Neuronal stem cell (in vitro differentiated cells): ENCODE data around the gene SLC26A8.

ENCODE experiments used
- DNase-seq: peaks from one replicate; pipeline ENCODE4 v3.0.0-alpha.2; 2013; ENCODE audit warnings: low spot score
- H2AFZ ChIP-seq: one replicate; pipeline ENCODE4 v1.6.1; 2013; ENCODE audit warnings: mild to moderate bottlenecking, low read length, inconsistent platforms
- H2AK5ac ChIP-seq: 2 replicates; pipeline ENCODE4 v1.6.1; 2013; ENCODE audit warnings: low read depth, mild to moderate bottlenecking, inconsistent platforms, low read length, moderate library complexity, mixed read lengths
- H2BK120ac ChIP-seq: 2 replicates; pipeline ENCODE4 v1.6.1; 2013; ENCODE audit warnings: low read depth, mild to moderate bottlenecking, inconsistent platforms, low read length, moderate library complexity, mixed read lengths
- H2BK12ac ChIP-seq: one replicate; pipeline ENCODE4 v1.6.1; 2013; ENCODE audit warnings: low read length, inconsistent platforms
- H2BK15ac ChIP-seq: 2 replicates; pipeline ENCODE4 v1.6.1; 2013; ENCODE audit warnings: mild to moderate bottlenecking, low read length, inconsistent platforms, mixed read lengths
- H2BK5ac ChIP-seq: one replicate; pipeline ENCODE4 v1.6.1; 2013; ENCODE audit warnings: inconsistent platforms, mild to moderate bottlenecking, low read length, moderate library complexity
- H3K14ac ChIP-seq: one replicate; pipeline ENCODE4 v1.6.1; 2013; ENCODE audit warnings: low read length, inconsistent platforms
- H3K18ac ChIP-seq: 2 replicates; pipeline ENCODE4 v1.6.1; 2013; ENCODE audit warnings: low read length, inconsistent platforms
- H3K23ac ChIP-seq: 2 replicates; pipeline ENCODE4 v1.6.1; 2013; ENCODE audit warnings: low read depth, mild to moderate bottlenecking, mixed read lengths, low read length, inconsistent platforms; ENCODE audit not compliant: poor library complexity
- H3K27ac ChIP-seq: replicated peaks from 3 replicates; pipeline ENCODE4 v1.5.1; 2013; ENCODE audit warnings: low read length, inconsistent platforms
- H3K27me3 ChIP-seq, 3 experiments: 2 replicates each; pipeline ENCODE4 v1.6.1; 2013; ENCODE audit warnings: low read length in 3 of 3, mild to moderate bottlenecking in 2 of 3, inconsistent platforms in 1 of 3, low read depth in 1 of 3, mixed read lengths in 1 of 3, moderate library complexity in 1 of 3; ENCODE audit not compliant: control insufficient read depth in 3 of 3, insufficient read depth in 3 of 3
- H3K36me3 ChIP-seq, 2 donors: replicated peaks in 1 of 2; 2 replicates each; pipeline ENCODE4 v1.6.1; 2013; ENCODE audit warnings: low read length in 2 of 2; ENCODE audit not compliant: control insufficient read depth in 2 of 2, insufficient read depth in 2 of 2
- H3K4ac ChIP-seq: 2 replicates; pipeline ENCODE4 v1.6.1; 2013; ENCODE audit warnings: inconsistent platforms, mild to moderate bottlenecking, low read length, moderate library complexity
- H3K4me1 ChIP-seq, 2 donors: 1 replicate in 1 of 2; 2 replicates in 1 of 2; pipeline ENCODE4 v1.6.1; 2013; ENCODE audit warnings: low read length in 2 of 2, low read depth in 1 of 2; ENCODE audit not compliant: control insufficient read depth in 2 of 2, insufficient read depth in 1 of 2
- H3K4me2 ChIP-seq: one replicate; pipeline ENCODE4 v1.6.1; 2013; ENCODE audit warnings: mild to moderate bottlenecking, low read length, inconsistent platforms; ENCODE audit not compliant: insufficient read depth, poor library complexity, severe bottlenecking
- H3K4me3 ChIP-seq, 2 donors: 2 replicates each; pipeline ENCODE4 v1.5.1; 2013; ENCODE audit warnings: low read length in 2 of 2, mild to moderate bottlenecking in 2 of 2, inconsistent platforms in 1 of 2, moderate library complexity in 1 of 2
- H3K79me1 ChIP-seq: one replicate; pipeline ENCODE4 v1.6.1; 2013; ENCODE audit warnings: low read depth, mild to moderate bottlenecking, inconsistent platforms, low read length, moderate library complexity
- H3K9ac ChIP-seq: one replicate; pipeline ENCODE4 v1.6.1; 2013; ENCODE audit warnings: mild to moderate bottlenecking, low read depth, low read length, inconsistent platforms; ENCODE audit not compliant: poor library complexity
- H3K9me3 ChIP-seq, 2 donors: replicated peaks in 1 of 2; 2 replicates each; pipeline versions ENCODE3 to v1.6.1; 2013; ENCODE audit warnings: low read length in 2 of 2, mild to moderate bottlenecking in 2 of 2, inconsistent platforms in 1 of 2, low read depth in 1 of 2, mixed read lengths in 1 of 2, moderate library complexity in 1 of 2; ENCODE audit not compliant: control insufficient read depth in 2 of 2, insufficient read depth in 1 of 2
- H4K8ac ChIP-seq: one replicate; pipeline ENCODE4 v1.6.1; 2013; ENCODE audit warnings: low read depth, mild to moderate bottlenecking, inconsistent platforms, low read length, moderate library complexity
- H4K91ac ChIP-seq: one replicate; pipeline ENCODE4 v1.6.1; 2013; ENCODE audit warnings: low read length, low read depth, mild to moderate bottlenecking, inconsistent platforms; ENCODE audit not compliant: poor library complexity
- WGBS, 2 donors: extraction: QIAGEN DNeasy Blood & Tissue Kit; methylation state at CpG; one replicate each; pipeline ENCODE4 v1.1.7; 2013; ENCODE audit warnings: missing lambda C conversion rate in 2 of 2, mixed read lengths in 1 of 2; ENCODE audit not compliant: insufficient read length in 2 of 2, insufficient replicate concordance in 1 of 2; ENCODE audit errors: extremely low coverage in 2 of 2; 5-methylcytosine and 5-hydroxymethylcytosine counted together

Gene SLC26A8

DNA sequence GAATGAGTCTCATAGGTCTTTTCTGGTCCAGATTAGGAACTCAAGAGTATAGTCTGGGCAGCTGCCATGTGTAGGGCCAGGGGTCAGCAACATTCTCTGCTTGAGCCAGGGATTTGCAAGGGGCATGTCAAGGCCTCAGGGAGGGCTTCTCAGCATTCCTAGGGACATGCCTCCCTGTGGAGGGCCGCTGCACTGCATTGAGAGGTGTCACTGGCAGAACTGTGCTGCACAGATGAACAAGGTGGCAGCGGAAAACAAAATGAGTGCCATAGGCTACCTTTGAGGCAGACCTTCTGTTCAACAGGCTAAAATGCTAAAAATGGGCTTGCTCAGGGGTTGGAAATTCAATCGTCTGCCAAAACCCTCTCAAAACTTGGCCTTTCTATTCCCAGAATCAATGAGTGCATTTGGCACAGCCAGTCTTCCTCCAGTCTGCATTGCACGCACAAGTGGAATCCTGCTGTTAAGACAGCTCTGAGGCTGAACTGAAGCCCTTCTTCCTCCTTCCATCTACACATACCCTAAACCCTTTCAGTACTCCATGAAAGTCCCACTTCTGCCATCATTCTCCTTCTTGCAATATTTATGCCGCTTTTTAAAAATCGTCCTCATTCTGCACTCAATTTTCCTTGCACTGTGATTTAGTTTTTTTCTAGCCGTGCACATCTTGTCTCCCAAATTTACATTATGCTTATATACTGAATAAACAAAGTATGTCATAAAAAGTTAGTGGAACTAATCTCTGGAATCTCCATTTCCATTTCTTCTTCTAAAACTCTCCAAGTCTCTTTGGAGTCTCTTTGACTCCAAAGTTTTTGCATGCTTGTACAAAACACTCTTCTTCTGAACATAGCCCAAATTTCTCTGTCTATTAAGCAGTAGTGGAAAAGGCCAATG is 51.7 kb downstream of the SLC26A8 start:
- Histone ChIP-seq H3K27me3 (peaks cover 0 to 4% (median 0%) of the 10 kb centered on the region in 3 experiments), H4K8ac (no peak overlapping the region), H2BK5ac (no peak overlapping the region), H3K23ac (no peak overlapping the region), H3K14ac (no peak overlapping the region), H2BK120ac (no peak overlapping the region), H3K79me1 (no peaks in the 10 kb centered on the region), H2BK12ac (no peak overlapping the region), H4K91ac (no peak overlapping the region), H3K9ac (no peak overlapping the region), H2AFZ (no peak overlapping the region), H3K18ac (no peak overlapping the region), H3K9me3 (no peaks in the 10 kb centered on the region), H3K27ac (no peak overlapping the region), H3K36me3 (no peaks in the 10 kb centered on the region), H2BK15ac (no peak overlapping the region), H3K4me2 (no peak overlapping the region), H2AK5ac (no peak overlapping the region), H3K4ac (no peak overlapping the region), H3K4me1 (peaks cover 4 to 9% of the 10 kb centered on the region in 2 donors), H3K4me3 (no peak overlapping the region)
- peak; percentile 33 for DNase-seq
- WGBS, 2 donors = no CpG with 5 or more reads among the region's 7 CpGs

DNA sequence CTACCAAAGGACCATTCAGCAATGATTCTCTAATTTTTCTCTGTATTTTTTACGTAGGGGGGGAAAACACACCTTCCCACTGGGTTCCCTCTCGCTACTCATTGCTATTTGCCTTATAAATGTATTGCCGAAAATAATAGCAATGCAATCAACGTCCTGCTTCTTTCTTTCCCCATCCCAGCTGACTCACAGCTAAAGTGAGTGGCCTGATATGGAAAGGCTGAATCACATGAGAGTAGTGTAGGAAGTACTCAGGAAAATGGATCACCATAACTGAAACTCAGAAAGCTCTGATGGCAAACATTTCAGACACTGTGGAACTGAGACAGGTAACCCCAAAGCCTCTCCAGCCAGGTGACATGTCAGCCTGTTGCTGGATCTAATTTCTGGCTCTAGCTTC is 54.3 kb downstream of the SLC26A8 start:
- Histone ChIP-seq H3K27me3 (peaks cover 0 to 18% (median 0%) of the 10 kb centered on the region in 3 experiments), H3K79me1 (no peaks in the 10 kb centered on the region), H2AFZ (no peak overlapping the region), H2BK5ac (no peak overlapping the region), H3K4ac (no peak overlapping the region), H3K27ac (no peak overlapping the region), H4K8ac (no peak overlapping the region), H3K14ac (no peak overlapping the region), H2BK12ac (no peak overlapping the region), H3K4me1 (peaks cover 8 to 9% of the 10 kb centered on the region in 2 donors), H2BK15ac (no peak overlapping the region), H3K4me2 (no peak overlapping the region), H3K36me3 (no peaks in the 10 kb centered on the region), H2BK120ac (no peak overlapping the region), H3K9ac (no peak overlapping the region), H4K91ac (no peak overlapping the region), H2AK5ac (no peak overlapping the region), H3K23ac (no peak overlapping the region), H3K18ac (no peak overlapping the region), H3K4me3 (no peak overlapping the region), H3K9me3 (no peaks in the 10 kb centered on the region)
- no CpG with 5 or more reads among the region's 4 CpGs for WGBS, 2 donors
- no peak for DNase-seq

DNA sequence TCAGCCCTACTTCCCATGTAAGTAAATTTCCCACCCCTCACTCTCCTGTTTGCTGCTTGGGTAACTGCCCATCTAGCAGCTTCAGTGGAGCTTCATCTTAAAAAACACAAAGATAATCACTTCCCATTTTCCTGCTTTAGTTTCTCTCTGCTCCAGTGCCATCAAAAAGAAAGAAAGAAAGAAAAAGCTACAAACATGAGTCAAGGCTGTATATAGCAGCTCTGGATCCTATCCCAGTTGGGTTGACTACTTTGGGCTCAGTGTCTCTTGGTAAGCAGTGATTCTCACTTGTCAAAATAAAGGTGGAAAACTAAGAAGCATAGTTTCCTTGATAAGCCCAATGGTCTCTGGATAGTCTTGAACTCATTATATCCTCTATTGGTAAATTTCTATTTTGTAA is 54.8 kb downstream of the SLC26A8 start:
- Histone ChIP-seq H3K27me3 (peaks cover 0 to 18% (median 0%) of the 10 kb centered on the region in 3 experiments), H3K14ac (no peak overlapping the region), H4K91ac (no peak overlapping the region), H3K23ac (no peak overlapping the region), H3K4me2 (no peak overlapping the region), H3K4ac (no peak overlapping the region), H2AK5ac (no peak overlapping the region), H2BK120ac (no peak overlapping the region), H3K4me3 (no peak overlapping the region), H3K4me1 (peaks cover 8 to 9% of the 10 kb centered on the region in 2 donors), H3K36me3 (no peaks in the 10 kb centered on the region), H3K9me3 (no peaks in the 10 kb centered on the region), H3K18ac (no peak overlapping the region), H3K27ac (no peak overlapping the region), H2AFZ (no peak overlapping the region), H3K79me1 (no peaks in the 10 kb centered on the region), H2BK5ac (no peak overlapping the region), H2BK15ac (no peak overlapping the region), H3K9ac (no peak overlapping the region), H4K8ac (no peak overlapping the region), H2BK12ac (no peak overlapping the region)
- DNase-seq = no peak

DNA sequence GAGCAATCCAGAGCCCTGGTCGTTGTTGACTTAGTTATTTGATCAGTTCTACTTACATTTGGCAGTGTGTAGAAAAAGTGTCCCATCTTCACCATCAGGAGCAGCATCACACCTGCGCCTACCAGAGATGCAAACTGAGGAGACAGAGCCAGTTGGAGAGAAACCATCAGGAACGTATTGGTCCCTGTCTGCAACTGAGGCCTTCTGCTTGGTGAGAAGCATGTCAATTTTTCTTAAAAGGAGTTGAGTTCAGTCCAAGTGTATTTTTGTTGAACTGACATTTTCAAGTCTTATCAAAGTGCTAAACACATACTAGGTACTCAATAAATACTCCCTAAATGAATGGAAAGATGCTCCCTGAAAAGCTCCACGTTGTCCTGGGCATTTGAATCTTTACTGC is 55.6 kb downstream of the SLC26A8 start:
- H3K27ac ChIP-seq = no peak overlapping the region
- no peak overlapping the region for H2BK120ac ChIP-seq
- H2AK5ac ChIP-seq = no peak overlapping the region
- no peak overlapping the region for H3K9ac ChIP-seq
- no peaks in the 10 kb centered on the region for H3K79me1 ChIP-seq
- no CpG with 5 or more reads among the region's 4 CpGs for WGBS, 2 donors
- H3K23ac ChIP-seq = no peak overlapping the region
- H3K4ac ChIP-seq = no peak overlapping the region
- no peak overlapping the region for H2BK15ac ChIP-seq
- H3K4me1 ChIP-seq = peaks cover 8 to 9% of the 10 kb centered on the region in 2 donors
- no peak overlapping the region for H3K14ac ChIP-seq
- no peak overlapping the region for H4K91ac ChIP-seq
- no peak overlapping the region for H2AFZ ChIP-seq
- no peak overlapping the region for H2BK5ac ChIP-seq
- no peak for DNase-seq
- H3K18ac ChIP-seq = no peak overlapping the region
- no peak overlapping the region for H2BK12ac ChIP-seq
- H3K36me3 ChIP-seq = no peaks in the 10 kb centered on the region
- H3K4me2 ChIP-seq = no peak overlapping the region
- H3K4me3 ChIP-seq = no peak overlapping the region
- H4K8ac ChIP-seq = no peak overlapping the region
- no peaks in the 10 kb centered on the region for H3K9me3 ChIP-seq
- peaks cover 0 to 20% (median 0%) of the 10 kb centered on the region in 3 experiments for H3K27me3 ChIP-seq
